HPDE6-E6E7 (cell line): ENCODE results near the gene NECTIN4.
A peak's percentile ranks its signal among the peaks of the same experiment; 100 is the strongest.
"Not testable (repeated sequence)": the region's sequence is repeated elsewhere in the genome, so short reads cannot be mapped to it uniquely, and the experiment has no call there.

Experiments used
- DNase-seq: peaks from one replicate; pipeline ENCODE4 v3.0.0; 2011; ENCODE audit warnings: missing footprints; ENCODE audit errors: extremely low spot score

The NECTIN4 gene

GRCh38 chr1:161089251-161089924 lies at the start of gene NECTIN4:
Gene NECTIN4 (minus strand): TSS chr1:161089558. CDS start chr1:161089296, 262 bp downstream.
- peak; percentile 86 for DNase-seq

GRCh38 chr1:161138431-161138830 lies 49.1 kb upstream of the NECTIN4 start:
- no peak for DNase-seq

GRCh38 chr1:161137881-161138280 lies 48.5 kb upstream of the NECTIN4 start:
- no peak for DNase-seq

- DNase-seq: no peak
Measured at GRCh38 chr1:161133220-161133740, 43.9 kb upstream of the NECTIN4 start.

- DNase-seq: peak; percentile 91
Measured at GRCh38 chr1:161132410-161133219, 43.3 kb upstream of the NECTIN4 start, which contains the start of gene DEDD. Gene DEDD (minus strand): TSS chr1:161132667. CDS start chr1:161124462, 8,205 bp downstream.

GRCh38 chr1:161131523-161132409 lies 42.4 kb upstream of the NECTIN4 start:
- DNase-seq: no peak

- no peak for DNase-seq
Measured at GRCh38 chr1:161130266-161130665, 40.9 kb upstream of the NECTIN4 start.

- DNase-seq: no peak
Measured at GRCh38 chr1:161128591-161129420, 39.4 kb upstream of the NECTIN4 start.

- no peak for DNase-seq
Measured at GRCh38 chr1:161127649-161128048, 38.3 kb upstream of the NECTIN4 start.

GRCh38 chr1:161122967-161123366 lies 33.6 kb upstream of the NECTIN4 start:
- DNase-seq: no peak

- DNase-seq: no peak
Measured at GRCh38 chr1:161121834-161122233, 32.5 kb upstream of the NECTIN4 start.

GRCh38 chr1:161121042-161121650 lies 31.8 kb upstream of the NECTIN4 start:
- DNase-seq: no peak

- DNase-seq: peak; percentile 65
Measured at GRCh38 chr1:161119092-161119903, 29.9 kb upstream of the NECTIN4 start.

- DNase-seq: peak; percentile 73
Measured at GRCh38 chr1:161117759-161118581, 28.6 kb upstream of the NECTIN4 start, which contains the start of the genes NIT1 and PFDN2. Gene NIT1 (plus strand): TSS chr1:161118105. CDS start chr1:161118177, 72 bp downstream. Gene PFDN2 (minus strand): TSS chr1:161118037. CDS start chr1:161118026, 11 bp downstream.

GRCh38 chr1:161115961-161116360 lies 26.6 kb upstream of the NECTIN4 start:
- not testable (repeated sequence) for DNase-seq

GRCh38 chr1:161115132-161115711 lies 25.9 kb upstream of the NECTIN4 start:
- DNase-seq: peak; percentile 78

- no peak for DNase-seq
Measured at GRCh38 chr1:161114556-161114955, 25.2 kb upstream of the NECTIN4 start.

- DNase-seq: no peak
Measured at GRCh38 chr1:161113915-161114314, 24.6 kb upstream of the NECTIN4 start.
